ENCODE data around the gene BCL7A.

BCL7A gene

DNA sequence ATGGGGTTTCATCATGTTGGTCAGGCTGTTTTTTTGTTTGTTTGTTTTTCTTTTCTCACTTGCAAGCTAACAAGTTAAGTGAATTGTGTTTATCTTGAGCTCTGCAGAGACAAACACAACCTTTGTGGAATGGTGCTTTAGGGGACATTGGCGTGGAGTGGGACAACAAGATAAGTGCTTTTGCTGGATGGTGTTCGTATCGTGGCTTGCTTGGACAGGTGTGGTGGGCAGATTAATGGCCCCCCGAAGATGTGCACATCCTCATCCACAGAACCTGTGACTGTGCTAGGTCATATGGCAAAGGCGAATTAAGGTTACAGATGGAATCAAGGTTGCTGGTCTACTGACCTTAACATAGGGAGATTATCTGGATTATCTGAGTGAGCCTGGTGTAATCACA is 63.9 kb downstream of the BCL7A start:
- TF ChIP-seq TAF1 (IDR thresholded peaks at IDR 0.05; ENCODE audit: borderline replicate concordance, insufficient read depth, low read length) (no peak), SIN3A (IDR thresholded peaks at IDR 0.05; ENCODE audit: borderline replicate concordance, insufficient read depth, low read length) (no peak), POLR2AphosphoS5 (IDR thresholded peaks at IDR 0.05; ENCODE audit: low read depth, low read length) (no peak), FOXP2 (optimal IDR thresholded peaks at IDR 0.05; ENCODE audit: borderline replicate concordance, extremely low read depth, extremely low read length, insufficient read depth) (no peak)
- TF ChIP-seq, protein P1, sequence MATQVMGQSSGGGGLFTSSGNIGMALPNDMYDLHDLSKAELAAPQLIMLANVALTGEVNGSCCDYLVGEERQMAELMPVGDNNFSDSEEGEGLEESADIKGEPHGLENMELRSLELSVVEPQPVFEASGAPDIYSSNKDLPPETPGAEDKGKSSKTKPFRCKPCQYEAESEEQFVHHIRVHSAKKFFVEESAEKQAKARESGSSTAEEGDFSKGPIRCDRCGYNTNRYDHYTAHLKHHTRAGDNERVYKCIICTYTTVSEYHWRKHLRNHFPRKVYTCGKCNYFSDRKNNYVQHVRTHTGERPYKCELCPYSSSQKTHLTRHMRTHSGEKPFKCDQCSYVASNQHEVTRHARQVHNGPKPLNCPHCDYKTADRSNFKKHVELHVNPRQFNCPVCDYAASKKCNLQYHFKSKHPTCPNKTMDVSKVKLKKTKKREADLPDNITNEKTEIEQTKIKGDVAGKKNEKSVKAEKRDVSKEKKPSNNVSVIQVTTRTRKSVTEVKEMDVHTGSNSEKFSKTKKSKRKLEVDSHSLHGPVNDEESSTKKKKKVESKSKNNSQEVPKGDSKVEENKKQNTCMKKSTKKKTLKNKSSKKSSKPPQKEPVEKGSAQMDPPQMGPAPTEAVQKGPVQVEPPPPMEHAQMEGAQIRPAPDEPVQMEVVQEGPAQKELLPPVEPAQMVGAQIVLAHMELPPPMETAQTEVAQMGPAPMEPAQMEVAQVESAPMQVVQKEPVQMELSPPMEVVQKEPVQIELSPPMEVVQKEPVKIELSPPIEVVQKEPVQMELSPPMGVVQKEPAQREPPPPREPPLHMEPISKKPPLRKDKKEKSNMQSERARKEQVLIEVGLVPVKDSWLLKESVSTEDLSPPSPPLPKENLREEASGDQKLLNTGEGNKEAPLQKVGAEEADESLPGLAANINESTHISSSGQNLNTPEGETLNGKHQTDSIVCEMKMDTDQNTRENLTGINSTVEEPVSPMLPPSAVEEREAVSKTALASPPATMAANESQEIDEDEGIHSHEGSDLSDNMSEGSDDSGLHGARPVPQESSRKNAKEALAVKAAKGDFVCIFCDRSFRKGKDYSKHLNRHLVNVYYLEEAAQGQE (IDR thresholded peaks at IDR 0.05; ENCODE audit: insufficient read depth in 1 of 2, low read depth in 2 of 2, low read length in 2 of 2) = no peak

DNA sequence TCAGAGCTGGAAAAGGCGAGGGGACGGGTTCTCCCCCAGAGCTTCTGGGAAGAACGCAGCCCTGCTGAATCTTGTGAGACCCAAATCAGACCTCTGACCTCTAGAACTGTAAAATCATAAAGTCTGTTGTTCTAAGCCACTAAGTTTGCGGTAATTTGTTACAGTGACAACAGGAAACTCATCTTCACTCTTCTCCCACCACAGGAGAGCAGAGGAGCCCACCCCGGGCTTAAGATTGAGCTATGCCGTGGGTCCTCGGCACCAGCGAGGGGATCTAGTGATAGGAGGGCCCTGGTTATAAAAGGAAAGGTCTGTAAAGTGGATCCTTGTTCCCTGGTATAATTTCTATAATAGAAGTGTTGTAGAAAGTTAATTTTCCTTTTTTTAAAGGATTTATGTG is 64.4 kb downstream of the BCL7A start:
- TF ChIP-seq POLR2AphosphoS5 (IDR thresholded peaks at IDR 0.05; ENCODE audit: low read depth, low read length) (no peak), TAF1 (IDR thresholded peaks at IDR 0.05; ENCODE audit: borderline replicate concordance, insufficient read depth, low read length) (no peak), FOXP2 (optimal IDR thresholded peaks at IDR 0.05; ENCODE audit: borderline replicate concordance, extremely low read depth, extremely low read length, insufficient read depth) (no peak), SIN3A (IDR thresholded peaks at IDR 0.05; ENCODE audit: borderline replicate concordance, insufficient read depth, low read length) (no peak)
- TF ChIP-seq, protein P1 (IDR thresholded peaks at IDR 0.05; ENCODE audit: insufficient read depth in 1 of 2, low read depth in 2 of 2, low read length in 2 of 2) = no peak

DNA sequence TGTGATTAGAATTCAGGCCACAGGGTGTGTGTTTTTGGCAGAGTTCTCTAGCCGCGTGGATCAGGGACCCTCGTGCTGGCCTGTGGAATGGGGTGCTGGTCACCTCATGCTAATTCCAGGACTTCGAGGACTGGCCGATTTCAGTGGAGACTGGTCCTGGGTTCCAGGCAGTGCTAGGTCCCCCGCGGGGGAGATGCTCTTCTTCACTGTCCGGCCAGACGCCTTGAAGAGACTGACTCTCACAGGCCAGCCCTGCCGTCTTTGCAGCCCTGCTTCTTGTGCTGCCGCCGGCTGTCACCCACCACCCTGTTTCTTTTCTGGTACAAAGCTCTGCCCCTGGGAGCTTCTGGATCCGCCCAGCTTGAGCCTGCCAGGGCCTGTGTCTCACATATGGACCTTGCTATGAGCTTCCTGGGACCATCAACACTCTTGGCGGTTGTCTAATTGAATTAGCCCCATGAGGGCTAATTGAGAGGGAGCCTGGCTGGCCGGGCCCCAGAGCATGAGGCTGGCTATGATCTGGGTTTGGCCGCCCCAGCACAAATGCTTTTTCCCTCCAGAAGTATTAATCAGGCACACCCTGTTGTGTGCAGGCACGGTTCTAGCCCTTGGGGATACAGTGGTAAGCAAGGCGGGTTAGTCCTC is 65.1 kb downstream of the BCL7A start:
- no peak for TF ChIP-seq POLR2AphosphoS5 (IDR thresholded peaks at IDR 0.05; ENCODE audit: low read depth, low read length)
- TF ChIP-seq FOXP2 (optimal IDR thresholded peaks at IDR 0.05; ENCODE audit: borderline replicate concordance, extremely low read depth, extremely low read length, insufficient read depth) = no peak
- no peak for TF ChIP-seq SIN3A (IDR thresholded peaks at IDR 0.05; ENCODE audit: borderline replicate concordance, insufficient read depth, low read length)
- TF ChIP-seq, protein P1 (IDR thresholded peaks at IDR 0.05; ENCODE audit: insufficient read depth in 1 of 2, low read depth in 2 of 2, low read length in 2 of 2) = no peak
- TF ChIP-seq TAF1 (IDR thresholded peaks at IDR 0.05; ENCODE audit: borderline replicate concordance, insufficient read depth, low read length) = no peak

DNA sequence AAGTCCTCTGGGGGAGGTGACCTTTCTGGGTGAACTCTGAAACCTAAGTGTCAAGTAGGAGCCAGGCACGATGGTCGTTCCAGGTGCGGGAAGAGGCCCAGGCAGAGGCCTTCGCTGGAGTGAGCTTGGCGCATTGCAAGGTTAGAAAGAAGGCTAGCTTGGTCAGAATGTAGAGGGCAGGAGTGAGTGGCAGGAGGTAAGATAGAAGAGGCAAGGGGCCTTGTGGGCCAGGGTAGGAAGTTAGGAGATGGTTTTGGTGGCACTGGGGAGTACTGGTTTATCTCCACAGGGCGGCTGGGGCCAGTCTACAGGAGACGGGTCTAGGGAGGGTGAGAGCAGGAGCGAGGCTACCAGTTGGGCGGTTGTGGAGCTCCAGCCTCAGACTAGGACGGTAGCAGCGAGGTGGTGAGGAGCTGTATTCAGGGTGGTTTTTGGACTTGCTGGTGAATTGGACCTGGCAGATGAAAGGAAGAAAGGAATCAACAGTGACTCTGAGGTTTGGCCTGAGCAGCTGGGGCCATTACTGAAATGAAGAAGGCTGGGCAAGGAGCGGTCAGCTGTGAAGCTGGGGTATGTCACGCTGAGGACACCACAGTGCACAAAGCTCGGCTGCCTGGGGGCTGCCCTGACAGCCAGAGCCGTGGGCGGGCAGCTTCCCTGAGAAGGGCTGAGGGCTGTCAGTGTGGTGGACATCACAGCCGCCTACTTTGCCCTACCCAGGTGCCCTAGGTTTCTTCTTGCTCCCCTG is 65.9 kb downstream of the BCL7A start:
- TF ChIP-seq TAF1 (IDR thresholded peaks at IDR 0.05; ENCODE audit: borderline replicate concordance, insufficient read depth, low read length) = no peak
- TF ChIP-seq POLR2AphosphoS5 (IDR thresholded peaks at IDR 0.05; ENCODE audit: low read depth, low read length) = no peak
- TF ChIP-seq, protein P1 (IDR thresholded peaks at IDR 0.05; ENCODE audit: insufficient read depth in 1 of 2, low read depth in 2 of 2, low read length in 2 of 2) = no peak
- no peak for TF ChIP-seq SIN3A (IDR thresholded peaks at IDR 0.05; ENCODE audit: borderline replicate concordance, insufficient read depth, low read length)
- no peak for TF ChIP-seq FOXP2 (optimal IDR thresholded peaks at IDR 0.05; ENCODE audit: borderline replicate concordance, extremely low read depth, extremely low read length, insufficient read depth)
